Muscle of leg (tissue), 11 donors: ENCODE data around the gene SELENOM. TPM values are rescaled to one million over a fixed set of nuclear protein-coding genes. Genes with fewer than 3 reads are reported as not detected.

Experiments
- DNase-seq: peaks from one replicate; pipeline ENCODE4 v3.0.0; 2013
- H3K27ac ChIP-seq: one replicate; pipeline ENCODE4 v1.5.1; 2013; ENCODE audit warnings: mild to moderate bottlenecking, low read length, control low read depth
- H3K27me3 ChIP-seq: one replicate; pipeline ENCODE4 v1.6.1; 2013; ENCODE audit warnings: low read length; ENCODE audit not compliant: control insufficient read depth, insufficient read depth
- H3K36me3 ChIP-seq: one replicate; pipeline ENCODE4 v1.6.1; 2013; ENCODE audit warnings: low read length; ENCODE audit not compliant: control insufficient read depth, insufficient read depth
- H3K4me1 ChIP-seq: one replicate; pipeline ENCODE4 v1.6.1; 2013; ENCODE audit warnings: low read length; ENCODE audit not compliant: control insufficient read depth, insufficient read depth
- H3K4me3 ChIP-seq: one replicate; pipeline ENCODE4 v1.5.1; 2013; ENCODE audit warnings: low read length, control low read depth
- H3K9me3 ChIP-seq: replicated peaks from 2 replicates; pipeline ENCODE4 v1.6.1; 2013; ENCODE audit warnings: low read depth, low read length; ENCODE audit not compliant: control insufficient read depth
- WGBS: methylation state at CpG from one replicate; pipeline ENCODE4 v1.1.5; 2013; ENCODE audit warnings: missing lambda C conversion rate; ENCODE audit not compliant: insufficient coverage; 5-methylcytosine and 5-hydroxymethylcytosine counted together
- polyA plus RNA-seq, 8 donors: library from polyadenylated mRNA; unstranded; fragments of 120-200 nt; gene quantifications; one replicate each; pipeline versions ENCODE4 v1.2.1 to v1.2.3, GENCODE V29; 2013; ENCODE audit warnings: inconsistent platforms in 1 of 8, low replicate concordance in 1 of 8; ENCODE audit not compliant: insufficient read length in 8 of 8, insufficient read depth in 1 of 8
- total RNA-seq: library from RNA; stranded (reverse); fragments of 120-200 nt; gene quantifications from one replicate; pipeline ENCODE4 v1.2.4, GENCODE V29; 2013

The SELENOM gene
- total and polyA plus RNA-seq, 9 donors = 12.1 to 35.1 (median 26.1) TPM

GRCh38 chr22:31125521-31126117 is 18.3 kb upstream of the SELENOM start:
- no peaks in the 10 kb centered on the region for H3K9me3 ChIP-seq
- H3K27me3 ChIP-seq = peaks cover 3% of the 10 kb centered on the region
- no peak for DNase-seq
- H3K4me1 ChIP-seq = peaks cover 13% of the 10 kb centered on the region
- 67% methylated on average over 9 of the region's 12 CpGs for WGBS
- no peak overlapping the region for H3K4me3 ChIP-seq
- no peak overlapping the region for H3K27ac ChIP-seq
- no peaks in the 10 kb centered on the region for H3K36me3 ChIP-seq

- peaks cover 14% of the 10 kb centered on the region for H3K4me1 ChIP-seq
- H3K27me3 ChIP-seq = peaks cover 3% of the 10 kb centered on the region
- WGBS = 59% methylated on average over 14 of the region's 14 CpGs
- H3K36me3 ChIP-seq = no peaks in the 10 kb centered on the region
- DNase-seq = no peak
- H3K27ac ChIP-seq = no peak overlapping the region
- no peaks in the 10 kb centered on the region for H3K9me3 ChIP-seq
- no peak overlapping the region for H3K4me3 ChIP-seq
Measured at GRCh38 chr22:31124811-31125465, 17.6 kb upstream of the SELENOM start.

GRCh38 chr22:31124290-31124689 is 16.9 kb upstream of the SELENOM start:
- no peak overlapping the region for H3K4me3 ChIP-seq
- peaks cover 3% of the 10 kb centered on the region for H3K27me3 ChIP-seq
- DNase-seq = no peak
- 71% methylated on average over 3 of the region's 3 CpGs for WGBS
- no peak overlapping the region for H3K27ac ChIP-seq
- no peaks in the 10 kb centered on the region for H3K9me3 ChIP-seq
- no peaks in the 10 kb centered on the region for H3K36me3 ChIP-seq
- peaks cover 16% of the 10 kb centered on the region for H3K4me1 ChIP-seq

GRCh38 chr22:31123292-31123602 is 15.9 kb upstream of the SELENOM start:
- Histone ChIP-seq H3K4me3 (no peak overlapping the region), H3K4me1 (peaks cover 26% of the 10 kb centered on the region), H3K36me3 (no peaks in the 10 kb centered on the region), H3K9me3 (no peaks in the 10 kb centered on the region), H3K27me3 (peaks cover 3% of the 10 kb centered on the region), H3K27ac (no peak overlapping the region)
- no peak for DNase-seq
- WGBS = 43% methylated on average over 4 of the region's 4 CpGs

GRCh38 chr22:31122532-31123291 is 15.3 kb upstream of the SELENOM start, which contains the start of gene INPP5J:
Gene INPP5J (plus strand): TSS chr22:31122966. CDS start chr22:31123015, 49 bp downstream.
- DNase-seq = peak; percentile 63
- no peaks in the 10 kb centered on the region for H3K36me3 ChIP-seq
- H3K9me3 ChIP-seq = no peaks in the 10 kb centered on the region
- H3K4me3 ChIP-seq = peak within 1 kb of the TSS; percentile 13
- H3K4me1 ChIP-seq = peaks cover 31% of the 10 kb centered on the region
- 16% methylated on average over 9 of the region's 10 CpGs for WGBS
- H3K27ac ChIP-seq = no peak within 1 kb of the TSS
- peaks cover 3% of the 10 kb centered on the region for H3K27me3 ChIP-seq

GRCh38 chr22:31122196-31122531 is 14.8 kb upstream of the SELENOM start:
- no peaks in the 10 kb centered on the region for H3K9me3 ChIP-seq
- H3K4me1 ChIP-seq = peaks cover 31% of the 10 kb centered on the region
- DNase-seq = no peak
- H3K27me3 ChIP-seq = peaks cover 3% of the 10 kb centered on the region
- H3K27ac ChIP-seq = no peak overlapping the region
- WGBS = no CpG with 5 or more reads among the region's 2 CpGs
- no peaks in the 10 kb centered on the region for H3K36me3 ChIP-seq
- H3K4me3 ChIP-seq = no peak overlapping the region

- Histone ChIP-seq H3K27ac (no peak overlapping the region), H3K36me3 (no peaks in the 10 kb centered on the region), H3K4me1 (peaks cover 31% of the 10 kb centered on the region), H3K4me3 (no peak overlapping the region), H3K27me3 (peaks cover 3% of the 10 kb centered on the region), H3K9me3 (no peaks in the 10 kb centered on the region)
- WGBS = 94% methylated on average over 4 of the region's 4 CpGs
- DNase-seq = no peak
Measured at GRCh38 chr22:31121403-31121802, 14.0 kb upstream of the SELENOM start.

- no peaks in the 10 kb centered on the region for H3K36me3 ChIP-seq
- peaks cover 31% of the 10 kb centered on the region for H3K4me1 ChIP-seq
- H3K9me3 ChIP-seq = no peaks in the 10 kb centered on the region
- H3K4me3 ChIP-seq = no peak overlapping the region
- WGBS = 83% methylated on average over 1 of the region's 1 CpG
- no peak for DNase-seq
- H3K27me3 ChIP-seq = peaks cover 3% of the 10 kb centered on the region
- no peak overlapping the region for H3K27ac ChIP-seq
Measured at GRCh38 chr22:31120642-31121041, 13.3 kb upstream of the SELENOM start.

GRCh38 chr22:31120230-31120629 is 12.9 kb upstream of the SELENOM start:
- Histone ChIP-seq H3K27ac (no peak overlapping the region), H3K27me3 (peaks cover 3% of the 10 kb centered on the region), H3K4me1 (peaks cover 31% of the 10 kb centered on the region), H3K36me3 (no peaks in the 10 kb centered on the region), H3K9me3 (no peaks in the 10 kb centered on the region), H3K4me3 (no peak overlapping the region)
- no peak for DNase-seq
- WGBS = 39% methylated on average over 3 of the region's 5 CpGs

GRCh38 chr22:31119026-31119717 is 11.8 kb upstream of the SELENOM start:
- Histone ChIP-seq H3K4me3 (no peak overlapping the region), H3K9me3 (no peaks in the 10 kb centered on the region), H3K36me3 (no peaks in the 10 kb centered on the region), H3K4me1 (peaks cover 31% of the 10 kb centered on the region), H3K27me3 (no peaks in the 10 kb centered on the region), H3K27ac (peak overlapping the region; percentile 84)
- WGBS = no CpG with 5 or more reads among the region's 7 CpGs
- DNase-seq = peak; percentile 61
